Measurements from ENCODE around the gene NOC2L.

The NOC2L gene

GRCh38 chr1:928825-929661, 30.0 kb downstream of the NOC2L start:
- Histone ChIP-seq H3K4me3 (ENCODE audit: insufficient read depth, low read depth, low read length, poor library complexity, severe bottlenecking) (no peak overlapping the region), H3K9me3 (ENCODE audit: control insufficient read depth, low read length) (no peaks in the 10 kb centered on the region), H3K27me3 (replicated peaks; ENCODE audit: control insufficient read depth, insufficient read depth, low read length, poor library complexity, severe bottlenecking) (peaks cover 31% of the 10 kb centered on the region), H3K36me3 (ENCODE audit: control insufficient read depth, insufficient read depth, low read length) (no peaks in the 10 kb centered on the region), H3K4me1 (ENCODE audit: control insufficient read depth, insufficient read depth, low read length, poor library complexity, severe bottlenecking) (peaks cover 14% of the 10 kb centered on the region), H3K27ac (ENCODE audit: insufficient read depth, low read length, poor library complexity, severe bottlenecking) (no peak overlapping the region)
- no peak for DNase-seq

DNA sequence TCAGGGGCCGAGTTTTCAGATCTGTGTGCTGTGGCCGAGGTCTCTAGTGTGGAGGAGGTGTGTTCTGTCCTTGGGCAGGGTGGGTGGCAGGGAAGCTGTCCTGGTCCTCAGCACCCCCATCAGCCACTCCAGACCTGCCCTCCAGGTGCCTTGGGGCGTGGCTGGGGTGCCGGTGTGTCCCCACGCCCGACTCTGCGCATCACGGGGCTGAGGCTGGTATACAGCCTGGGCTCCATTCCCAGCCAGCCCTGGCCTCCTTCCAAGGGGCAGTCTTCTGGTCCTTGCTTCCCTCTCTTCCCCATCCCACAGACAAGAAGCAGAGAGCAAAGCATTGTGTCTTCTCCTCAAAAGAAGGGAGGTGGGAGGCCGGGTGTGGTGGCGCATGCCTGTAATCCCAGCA, 31.3 kb downstream of the NOC2L start:
- H3K4me1 ChIP-seq (ENCODE audit: control insufficient read depth, insufficient read depth, low read length, poor library complexity, severe bottlenecking), result peaks cover 23% of the 10 kb centered on the region
- H3K4me3 ChIP-seq (ENCODE audit: insufficient read depth, low read depth, low read length, poor library complexity, severe bottlenecking), result no peak overlapping the region
- H3K9me3 ChIP-seq (ENCODE audit: control insufficient read depth, low read length), result no peaks in the 10 kb centered on the region
- H3K27ac ChIP-seq (ENCODE audit: insufficient read depth, low read length, poor library complexity, severe bottlenecking), result no peak overlapping the region
- H3K36me3 ChIP-seq (ENCODE audit: control insufficient read depth, insufficient read depth, low read length), result no peaks in the 10 kb centered on the region
- peaks cover 34% of the 10 kb centered on the region for H3K27me3 ChIP-seq (replicated peaks; ENCODE audit: control insufficient read depth, insufficient read depth, low read length, poor library complexity, severe bottlenecking)
- DNase-seq, result no peak

- Histone ChIP-seq H3K27ac (ENCODE audit: insufficient read depth, low read length, poor library complexity, severe bottlenecking) (no peak overlapping the region), H3K4me1 (ENCODE audit: control insufficient read depth, insufficient read depth, low read length, poor library complexity, severe bottlenecking) (peaks cover 23% of the 10 kb centered on the region), H3K27me3 (replicated peaks; ENCODE audit: control insufficient read depth, insufficient read depth, low read length, poor library complexity, severe bottlenecking) (peaks cover 34% of the 10 kb centered on the region), H3K9me3 (ENCODE audit: control insufficient read depth, low read length) (no peaks in the 10 kb centered on the region), H3K4me3 (ENCODE audit: insufficient read depth, low read depth, low read length, poor library complexity, severe bottlenecking) (no peak overlapping the region), H3K36me3 (ENCODE audit: control insufficient read depth, insufficient read depth, low read length) (no peaks in the 10 kb centered on the region)
- DNase-seq, result no peak
Measured at GRCh38 chr1:927234-927633, 31.8 kb downstream of the NOC2L start.

DNA sequence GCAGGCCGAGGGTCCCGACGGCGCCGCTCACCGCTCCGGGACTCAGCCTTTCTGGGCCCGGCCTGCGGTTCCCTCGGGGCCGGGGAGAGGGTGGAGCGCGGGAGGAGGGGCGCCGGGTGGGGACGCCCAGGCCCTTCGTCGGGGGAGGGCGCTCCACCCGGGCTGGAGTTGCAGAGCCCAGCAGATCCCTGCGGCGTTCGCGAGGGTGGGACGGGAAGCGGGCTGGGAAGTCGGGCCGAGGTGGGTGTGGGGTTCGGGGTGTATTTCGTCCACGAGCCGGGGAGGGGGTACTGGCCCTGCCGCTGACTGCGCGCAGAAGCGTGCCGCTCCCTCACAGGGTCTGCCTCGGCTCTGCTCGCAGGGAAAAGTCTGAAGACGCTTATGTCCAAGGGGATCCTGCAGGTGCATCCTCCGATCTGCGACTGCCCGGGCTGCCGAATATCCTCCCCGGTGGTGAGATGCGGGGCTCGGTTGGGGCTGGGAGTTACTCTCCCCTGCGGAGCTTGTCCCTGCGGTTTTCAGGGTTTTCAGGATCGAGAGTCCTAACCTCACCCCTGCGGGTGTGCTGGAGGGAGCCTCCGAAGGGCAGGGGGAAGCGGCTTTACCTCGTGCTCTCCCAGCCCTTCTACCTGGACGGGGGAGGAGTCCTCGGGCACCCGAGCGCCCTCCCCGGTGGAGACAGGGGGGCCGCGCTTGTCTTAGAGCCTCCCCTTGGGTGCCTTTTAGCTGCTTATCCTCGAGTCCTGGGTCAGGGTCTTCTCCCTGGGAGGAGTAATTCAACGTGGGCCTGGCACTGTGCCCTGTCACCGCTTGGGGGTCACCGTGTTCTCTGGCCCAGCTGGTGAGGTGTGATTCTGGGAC, 33.3 kb downstream of the NOC2L start:
- H3K4me1 ChIP-seq (ENCODE audit: control insufficient read depth, insufficient read depth, low read length, poor library complexity, severe bottlenecking), result peaks cover 28% of the 10 kb centered on the region
- H3K27ac ChIP-seq (ENCODE audit: insufficient read depth, low read length, poor library complexity, severe bottlenecking), result no peak overlapping the region
- H3K4me3 ChIP-seq (ENCODE audit: insufficient read depth, low read depth, low read length, poor library complexity, severe bottlenecking), result peak overlapping the region; percentile 8
- peaks cover 42% of the 10 kb centered on the region for H3K27me3 ChIP-seq (replicated peaks; ENCODE audit: control insufficient read depth, insufficient read depth, low read length, poor library complexity, severe bottlenecking)
- no peaks in the 10 kb centered on the region for H3K36me3 ChIP-seq (ENCODE audit: control insufficient read depth, insufficient read depth, low read length)
- no peak for DNase-seq
- H3K9me3 ChIP-seq (ENCODE audit: control insufficient read depth, low read length), result no peaks in the 10 kb centered on the region

- no peak overlapping the region for H3K27ac ChIP-seq (ENCODE audit: insufficient read depth, low read length, poor library complexity, severe bottlenecking)
- H3K4me3 ChIP-seq (ENCODE audit: insufficient read depth, low read depth, low read length, poor library complexity, severe bottlenecking), result peak overlapping the region; percentile 53
- H3K27me3 ChIP-seq (replicated peaks; ENCODE audit: control insufficient read depth, insufficient read depth, low read length, poor library complexity, severe bottlenecking), result peaks cover 42% of the 10 kb centered on the region
- H3K9me3 ChIP-seq (ENCODE audit: control insufficient read depth, low read length), result no peaks in the 10 kb centered on the region
- H3K36me3 ChIP-seq (ENCODE audit: control insufficient read depth, insufficient read depth, low read length), result no peaks in the 10 kb centered on the region
- peaks cover 35% of the 10 kb centered on the region for H3K4me1 ChIP-seq (ENCODE audit: control insufficient read depth, insufficient read depth, low read length, poor library complexity, severe bottlenecking)
- no peak for DNase-seq
Measured at GRCh38 chr1:924656-925560, 34.1 kb downstream of the NOC2L start.

DNA sequence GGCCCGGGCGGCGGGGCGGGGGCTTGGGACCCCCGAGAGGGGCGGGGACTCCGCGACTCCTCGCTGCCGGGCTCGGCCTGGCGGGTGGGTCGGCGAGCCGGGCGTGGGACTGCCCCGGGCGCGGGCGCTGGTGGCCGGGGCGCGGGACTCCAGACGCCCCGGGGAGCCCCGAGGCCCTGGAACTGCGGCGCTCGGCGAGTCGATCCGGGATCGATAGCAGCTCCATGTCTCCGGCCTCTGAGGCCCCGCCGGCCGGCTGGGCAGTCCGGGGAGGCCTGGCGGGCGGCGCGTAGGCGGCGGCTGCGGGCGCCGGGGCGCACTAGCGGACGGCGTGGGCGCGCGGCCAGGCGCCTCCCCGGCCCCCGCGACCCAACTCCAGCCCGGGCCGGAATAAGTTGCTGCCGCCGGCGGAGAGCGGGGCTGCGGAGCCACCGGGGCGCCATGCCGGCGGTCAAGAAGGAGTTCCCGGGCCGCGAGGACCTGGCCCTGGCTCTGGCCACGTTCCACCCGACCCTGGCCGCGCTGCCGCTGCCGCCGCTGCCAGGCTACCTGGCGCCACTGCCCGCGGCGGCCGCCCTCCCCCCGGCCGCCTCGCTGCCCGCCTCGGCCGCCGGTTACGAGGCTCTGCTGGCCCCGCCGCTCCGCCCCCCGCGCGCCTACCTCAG, 34.9 kb downstream of the NOC2L start:
- DNase-seq, result no peak
- Histone ChIP-seq H3K27ac (ENCODE audit: insufficient read depth, low read length, poor library complexity, severe bottlenecking) (no peak overlapping the region), H3K36me3 (ENCODE audit: control insufficient read depth, insufficient read depth, low read length) (no peaks in the 10 kb centered on the region), H3K27me3 (replicated peaks; ENCODE audit: control insufficient read depth, insufficient read depth, low read length, poor library complexity, severe bottlenecking) (peaks cover 47% of the 10 kb centered on the region), H3K4me3 (ENCODE audit: insufficient read depth, low read depth, low read length, poor library complexity, severe bottlenecking) (peak overlapping the region; percentile 53), H3K4me1 (ENCODE audit: control insufficient read depth, insufficient read depth, low read length, poor library complexity, severe bottlenecking) (peaks cover 35% of the 10 kb centered on the region), H3K9me3 (ENCODE audit: control insufficient read depth, low read length) (no peaks in the 10 kb centered on the region)

DNA sequence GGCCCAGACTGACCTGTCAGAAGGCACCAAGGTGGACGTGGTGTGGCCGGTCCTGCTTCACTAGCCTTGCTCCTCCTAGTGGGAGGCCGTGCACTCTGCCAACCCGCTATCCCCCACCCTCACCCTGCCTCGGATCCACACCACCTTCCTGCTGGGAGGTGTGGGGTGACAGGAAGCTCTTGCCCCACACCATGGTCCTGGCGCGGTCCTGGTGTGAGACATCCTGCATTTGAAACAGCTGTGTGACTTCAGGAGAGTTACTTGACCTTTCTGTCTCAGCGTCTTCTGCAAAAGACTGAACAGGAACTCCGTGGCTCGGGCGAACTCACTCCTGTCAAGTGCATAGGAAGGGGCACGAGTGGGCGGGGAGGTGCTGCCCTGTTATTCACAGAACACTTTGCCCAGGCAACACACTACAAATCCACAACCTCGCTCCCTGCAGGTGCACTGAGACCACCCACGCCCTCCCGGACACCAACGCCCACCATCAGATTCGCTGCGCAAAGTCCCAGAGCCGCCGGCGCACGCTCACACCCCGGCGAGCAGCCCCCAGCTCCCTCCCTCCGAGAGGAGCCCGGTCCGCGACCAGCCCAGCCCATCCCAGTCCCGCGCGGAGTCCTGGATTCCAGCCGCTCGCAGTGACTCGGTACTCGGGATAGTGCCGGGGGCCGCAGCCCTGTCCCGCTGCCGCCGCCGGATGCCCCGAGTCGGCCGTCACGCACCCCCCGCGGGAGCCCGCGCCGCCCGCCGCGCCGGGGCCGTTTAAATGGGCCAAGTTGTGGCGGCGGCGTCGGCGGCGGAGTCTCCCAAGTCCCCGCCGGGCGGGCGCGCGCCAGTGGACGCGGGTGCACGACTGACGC, 35.7 kb downstream of the NOC2L start, which contains the start of gene SAMD11:
Gene SAMD11, plus strand, starts transcription at position 793 of the 860 bp plus-strand sequence. CDS start 509 bp downstream, outside the sequence.
- peak within 1 kb of the TSS; percentile 58 for H3K4me3 ChIP-seq (ENCODE audit: insufficient read depth, low read depth, low read length, poor library complexity, severe bottlenecking)
- H3K27ac ChIP-seq (ENCODE audit: insufficient read depth, low read length, poor library complexity, severe bottlenecking), result no peak within 1 kb of the TSS
- no peaks in the 10 kb centered on the region for H3K9me3 ChIP-seq (ENCODE audit: control insufficient read depth, low read length)
- peaks cover 47% of the 10 kb centered on the region for H3K27me3 ChIP-seq (replicated peaks; ENCODE audit: control insufficient read depth, insufficient read depth, low read length, poor library complexity, severe bottlenecking)
- DNase-seq, result peak; percentile 45 to 50 (median 47)
- peaks cover 35% of the 10 kb centered on the region for H3K4me1 ChIP-seq (ENCODE audit: control insufficient read depth, insufficient read depth, low read length, poor library complexity, severe bottlenecking)
- H3K36me3 ChIP-seq (ENCODE audit: control insufficient read depth, insufficient read depth, low read length), result no peaks in the 10 kb centered on the region

- peak in 2 of 3 donors; percentile 19 to 28 for DNase-seq
- H3K4me1 ChIP-seq (ENCODE audit: control insufficient read depth, insufficient read depth, low read length, poor library complexity, severe bottlenecking), result peaks cover 35% of the 10 kb centered on the region
- no peak overlapping the region for H3K4me3 ChIP-seq (ENCODE audit: insufficient read depth, low read depth, low read length, poor library complexity, severe bottlenecking)
- H3K36me3 ChIP-seq (ENCODE audit: control insufficient read depth, insufficient read depth, low read length), result no peaks in the 10 kb centered on the region
- H3K27me3 ChIP-seq (replicated peaks; ENCODE audit: control insufficient read depth, insufficient read depth, low read length, poor library complexity, severe bottlenecking), result peaks cover 37% of the 10 kb centered on the region
- H3K9me3 ChIP-seq (ENCODE audit: control insufficient read depth, low read length), result no peaks in the 10 kb centered on the region
- no peak overlapping the region for H3K27ac ChIP-seq (ENCODE audit: insufficient read depth, low read length, poor library complexity, severe bottlenecking)
Measured at GRCh38 chr1:921011-921837, 37.8 kb downstream of the NOC2L start.

Measured in effector memory CD4-positive, alpha-beta T cell (primary cell).